Uterus (tissue), 2 donors: ENCODE data around the gene SYT9.

Source experiments
- CTCF ChIP-seq, 4 experiments: fragments of 200-600 bp in 2 of 4; fragments of 450-650 bp in 2 of 4; sonication (generic) in 2 of 4; IDR thresholded peaks; one replicate each; pipeline ENCODE4 v1.5.1; 2016 to 2019; ENCODE audit warnings: antibody characterized with exemption in 4 of 4, mild to moderate bottlenecking in 2 of 4, moderate library complexity in 1 of 4
- POLR2A ChIP-seq, 2 donors: fragments of 450-650 bp; IDR thresholded peaks; one replicate each; pipeline ENCODE4 v1.6.1; 2016; ENCODE audit warnings: antibody characterized with exemption in 2 of 2, mild to moderate bottlenecking in 1 of 2, moderate library complexity in 1 of 2

- TF ChIP-seq CTCF (IDR thresholded peaks at IDR 0.05) (no peak), POLR2A (IDR thresholded peaks at IDR 0.05) (no peak)
These were observed 233.7 kb downstream of the SYT9 start, which contains the start of gene OLFML1 for GRCh38 chr11:7485186-7486097.
